ENCODE measurements around the gene FAAP100.

- TF ChIP-seq, protein P1, sequence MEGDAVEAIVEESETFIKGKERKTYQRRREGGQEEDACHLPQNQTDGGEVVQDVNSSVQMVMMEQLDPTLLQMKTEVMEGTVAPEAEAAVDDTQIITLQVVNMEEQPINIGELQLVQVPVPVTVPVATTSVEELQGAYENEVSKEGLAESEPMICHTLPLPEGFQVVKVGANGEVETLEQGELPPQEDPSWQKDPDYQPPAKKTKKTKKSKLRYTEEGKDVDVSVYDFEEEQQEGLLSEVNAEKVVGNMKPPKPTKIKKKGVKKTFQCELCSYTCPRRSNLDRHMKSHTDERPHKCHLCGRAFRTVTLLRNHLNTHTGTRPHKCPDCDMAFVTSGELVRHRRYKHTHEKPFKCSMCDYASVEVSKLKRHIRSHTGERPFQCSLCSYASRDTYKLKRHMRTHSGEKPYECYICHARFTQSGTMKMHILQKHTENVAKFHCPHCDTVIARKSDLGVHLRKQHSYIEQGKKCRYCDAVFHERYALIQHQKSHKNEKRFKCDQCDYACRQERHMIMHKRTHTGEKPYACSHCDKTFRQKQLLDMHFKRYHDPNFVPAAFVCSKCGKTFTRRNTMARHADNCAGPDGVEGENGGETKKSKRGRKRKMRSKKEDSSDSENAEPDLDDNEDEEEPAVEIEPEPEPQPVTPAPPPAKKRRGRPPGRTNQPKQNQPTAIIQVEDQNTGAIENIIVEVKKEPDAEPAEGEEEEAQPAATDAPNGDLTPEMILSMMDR (IDR thresholded peaks at IDR 0.05) = no peak
- TF ChIP-seq POLR2A (IDR thresholded peaks at IDR 0.05) = no peak
Measured at GRCh38 chr17:81537856-81538555, 14.1 kb downstream of the FAAP100 start.
